CD1c-positive myeloid dendritic cell (primary cell): Measurements from ENCODE around the gene ZNF487.

Source experiments
- DNase-seq: peaks from one replicate; pipeline ENCODE4 v3.0.0-alpha.2; 2016; ENCODE audit errors: extremely low spot score

The ZNF487 gene

DNA sequence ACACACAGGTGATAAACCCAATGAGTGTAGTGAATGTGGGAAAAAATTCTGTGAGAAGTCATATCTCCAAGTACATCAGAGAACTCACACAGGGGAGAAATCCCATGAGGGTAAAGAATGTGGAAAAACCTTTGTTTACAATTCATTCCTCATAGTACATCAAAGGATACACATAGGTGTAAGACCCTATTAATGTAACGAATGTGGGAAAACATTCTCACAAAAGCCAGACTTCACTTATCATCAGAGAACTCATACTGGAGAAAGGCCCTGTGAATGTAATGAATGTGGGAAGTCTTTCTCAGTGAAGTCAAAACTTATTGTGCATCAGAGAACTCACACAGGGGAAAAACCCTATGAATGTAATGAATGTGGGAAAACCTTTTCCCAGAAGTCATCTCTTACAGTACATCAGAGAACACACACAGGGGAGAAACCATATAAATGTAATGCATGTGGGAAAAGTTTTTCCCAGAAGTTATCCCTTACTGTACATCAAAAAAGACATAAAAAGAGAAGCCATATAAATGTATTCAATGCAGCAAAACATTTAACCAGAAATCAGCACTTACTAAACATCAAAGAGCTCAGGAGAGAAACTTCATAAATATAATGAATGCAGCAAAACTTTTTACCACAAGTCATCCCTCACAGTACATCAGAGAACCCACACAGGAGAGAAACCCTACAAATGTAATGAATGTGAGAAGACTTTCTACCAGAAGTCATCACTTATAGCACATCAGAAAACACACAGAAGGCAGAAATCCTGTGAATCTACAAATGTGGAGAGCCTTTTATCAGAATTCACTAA, 87.7 kb downstream of the ZNF487 start:
- DNase-seq = no peak
